Measurements from ENCODE around the gene BRSK1.

DNA sequence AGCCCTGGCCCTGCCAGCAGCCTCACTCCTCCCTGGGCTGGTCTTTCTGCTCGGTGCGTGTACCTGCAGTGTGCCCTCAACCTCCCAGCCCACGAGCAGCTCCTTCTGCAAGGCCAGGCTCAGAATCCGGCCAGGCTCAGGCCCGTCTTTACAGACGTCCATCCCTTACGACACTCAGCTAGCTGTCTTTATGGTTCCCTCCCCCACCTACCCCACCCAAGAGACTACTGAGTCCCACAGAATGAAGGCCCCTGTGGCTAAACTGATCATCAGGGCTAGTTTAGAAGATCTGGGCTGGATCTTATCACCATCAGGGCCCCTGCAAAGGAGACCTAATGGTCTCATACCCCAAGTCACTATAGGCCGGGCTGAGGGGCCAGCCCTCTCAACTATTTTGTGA lies 30.6 kb downstream of the BRSK1 start:
- no peak for TF ChIP-seq POLR2A (IDR thresholded peaks at IDR 0.05)
- TF ChIP-seq CTCF (IDR thresholded peaks at IDR 0.05), result no peak

Measured in testis (tissue), 2 donors.